Fibroblast of mammary gland (primary cell): ENCODE results near the gene ILK.

ENCODE experiments used
- DNase-seq: peaks from one replicate; pipeline ENCODE4 v3.0.0-alpha.2; 2010; ENCODE audit warnings: low read depth
- H3K4me3 ChIP-seq: 2 replicates; pipeline ENCODE4 v1.5.1; 2011; ENCODE audit warnings: low read depth, mild to moderate bottlenecking, low read length, moderate library complexity; ENCODE audit not compliant: control insufficient read depth
- CTCF ChIP-seq: conservative IDR thresholded peaks from 2 replicates; pipeline ENCODE4 v1.5.1; 2011; ENCODE audit warnings: low read depth, low read length, inconsistent platforms; ENCODE audit not compliant: control insufficient read depth, insufficient read depth

ILK gene

GRCh38 chr11:6587360-6587953 lies 16.1 kb upstream of the ILK start:
- TF ChIP-seq CTCF, result no peak
- H3K4me3 ChIP-seq, result no peak overlapping the region
- no peak for DNase-seq

- DNase-seq, result no peak
- no peak for TF ChIP-seq CTCF
- H3K4me3 ChIP-seq, result no peak overlapping the region
Measured at GRCh38 chr11:6588018-6588417, 15.6 kb upstream of the ILK start.

GRCh38 chr11:6594142-6594768 lies 9.3 kb upstream of the ILK start:
- DNase-seq, result no peak
- TF ChIP-seq CTCF, result no peak
- no peak overlapping the region for H3K4me3 ChIP-seq

- DNase-seq, result no peak
- H3K4me3 ChIP-seq, result no peak overlapping the region
- no peak for TF ChIP-seq CTCF
Measured at GRCh38 chr11:6596239-6596877, 7.2 kb upstream of the ILK start.

- no peak for TF ChIP-seq CTCF
Measured at GRCh38 chr11:6598555-6598954, 5.0 kb upstream of the ILK start.

GRCh38 chr11:6599449-6599848 lies 4.1 kb upstream of the ILK start:
- DNase-seq, result no peak
- H3K4me3 ChIP-seq, result no peak overlapping the region
- no peak for TF ChIP-seq CTCF

More at GRCh38 chr11:6598555-6598954, 5.0 kb upstream of the ILK start:
- H3K4me3 ChIP-seq, result no peak overlapping the region
- DNase-seq, result no peak
